Activated T-cell treated with anti-CD3 and anti-CD28 coated beads for 24 hours (primary cell): ENCODE measurements around the gene PPP3R1.

ENCODE experiments used
- DNase-seq: peaks from one replicate; pipeline ENCODE4 v3.0.0-alpha.2; 2020; ENCODE audit warnings: low read depth

PPP3R1 gene

DNA sequence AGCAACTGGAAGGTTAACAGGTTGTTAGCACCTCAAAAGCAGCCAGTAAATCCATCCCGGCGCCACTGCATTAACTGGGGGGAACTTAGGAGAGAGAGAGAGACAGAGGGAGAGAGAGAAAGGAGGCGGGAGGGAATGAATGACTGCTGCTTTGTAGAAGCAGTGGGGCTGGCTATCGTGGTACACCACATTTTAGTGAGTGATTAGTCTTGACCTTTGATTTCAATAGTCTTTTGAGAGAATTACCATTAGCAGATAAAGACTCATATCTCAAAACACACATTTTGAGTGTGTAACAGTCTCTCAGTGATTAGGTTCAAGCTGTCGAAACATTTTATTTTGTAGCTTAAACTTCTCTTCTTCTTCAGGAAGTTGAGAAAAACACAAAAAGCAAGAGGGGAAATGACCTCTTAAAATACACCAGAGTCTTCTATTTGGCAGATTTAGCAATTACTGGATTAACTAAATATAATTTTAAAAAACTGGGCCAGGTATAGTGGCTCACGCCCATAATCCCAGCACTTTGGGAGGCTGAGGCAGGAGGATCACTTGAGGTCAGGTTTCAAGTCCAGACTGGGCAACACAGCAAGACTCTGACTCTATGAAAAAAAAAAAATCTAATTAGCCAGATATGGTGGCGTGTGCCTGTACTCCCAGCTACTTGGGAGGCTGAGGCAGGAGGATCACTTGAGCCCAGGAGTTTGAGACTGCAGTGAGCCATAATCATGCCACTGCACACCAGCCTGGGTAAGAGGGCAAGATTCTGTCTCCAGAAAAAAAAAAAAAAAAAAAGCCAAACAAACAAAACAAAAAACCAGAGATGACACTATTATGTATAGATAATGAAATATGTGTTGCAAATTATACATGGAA is 116.6 kb downstream of the PPP3R1 start:
- no peak for DNase-seq

DNA sequence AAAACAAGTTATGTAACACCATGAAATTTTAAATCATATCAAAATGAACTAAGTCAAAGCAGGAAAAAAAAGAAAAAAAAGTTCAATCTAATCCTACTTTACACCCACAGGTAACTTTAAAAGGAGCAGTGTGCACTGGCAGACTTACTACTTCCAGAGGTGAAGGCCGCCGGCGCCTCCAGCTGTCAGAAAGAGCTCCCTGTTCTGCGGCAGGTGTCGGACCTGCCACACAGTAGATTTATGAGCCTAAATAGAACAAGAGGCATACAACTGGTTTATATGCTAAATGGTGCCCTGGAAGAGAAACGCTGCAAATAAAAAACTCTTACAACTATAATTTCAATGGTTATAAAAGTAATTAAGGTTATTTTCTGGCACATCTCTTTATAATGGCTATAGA is 117.8 kb downstream of the PPP3R1 start:
- no peak for DNase-seq

DNA sequence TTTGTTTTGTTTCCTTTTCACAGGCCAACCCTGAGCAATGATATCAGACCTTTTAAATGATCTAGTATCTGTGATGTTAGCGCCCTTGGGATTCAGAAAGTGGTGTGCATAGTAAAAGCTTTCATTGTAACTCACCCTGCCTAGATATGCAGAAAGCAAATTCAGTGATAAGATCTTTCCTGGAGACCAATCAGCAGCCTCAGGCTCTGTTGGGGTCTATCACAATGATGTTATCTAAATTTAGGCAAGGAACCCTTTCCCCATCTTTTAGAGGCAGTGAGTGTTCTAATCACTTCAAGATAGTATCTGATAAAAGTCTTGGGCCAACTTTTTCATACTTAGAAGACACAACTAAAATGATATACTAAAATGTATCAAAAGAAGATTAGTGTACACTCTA is 118.2 kb downstream of the PPP3R1 start:
- no peak for DNase-seq
